ENCODE results near the gene SUSD4. TPM values are rescaled to one million over a fixed set of nuclear protein-coding genes. Genes with fewer than 3 reads are reported as not detected.

The SUSD4 gene
- total and polyA plus RNA-seq, 2 donors (not counting 1 experiment from before 2014, with no cell fraction given), result 0.33 TPM; not detected in 1

GRCh38 chr1:223222377-223222776, 141.6 kb downstream of the SUSD4 start:
- Histone ChIP-seq H3K9me3 (ENCODE audit: control insufficient read depth, insufficient read depth, low read depth, low read length) (no peaks in the 10 kb centered on the region), H3K4me2 (ENCODE audit: extremely low read depth, insufficient read depth, low read length) (no peak overlapping the region), H3K79me2 (ENCODE audit: control insufficient read depth, insufficient read depth, low read length) (no peaks in the 10 kb centered on the region), H3K36me3 (ENCODE audit: control insufficient read depth, insufficient read depth, low read length) (no peaks in the 10 kb centered on the region), H2AFZ (ENCODE audit: low read length) (no peak overlapping the region), H3K27me3 (ENCODE audit: control insufficient read depth, insufficient read depth, low read length) (peaks cover 3% of the 10 kb centered on the region), H3K4me3 (replicated peaks in 1 of 4; ENCODE audit: control extremely low read depth in 1 of 4, insufficient read depth in 1 of 4, low read depth in 3 of 4, low read length in 4 of 4) (no peak overlapping the region), H3K4me1 (ENCODE audit: control insufficient read depth, extremely low read depth, insufficient read depth, low read length) (no peaks in the 10 kb centered on the region), H4K20me1 (ENCODE audit: control insufficient read depth, extremely low read depth, insufficient read depth, low read length) (no peaks in the 10 kb centered on the region), H3K9ac (ENCODE audit: insufficient read depth, low read length) (no peak overlapping the region), H3K27ac (ENCODE audit: insufficient read depth, low read length) (no peak overlapping the region)
- DNase-seq (ENCODE audit: low read depth in 2 of 2), result no peak
- TF ChIP-seq EZH2 (IDR thresholded peaks at IDR 0.05; ENCODE audit: low read length, missing control alignments) (no peak), CTCF (conservative IDR thresholded peaks at IDR 0.05 in 1 of 2, IDR thresholded peaks at IDR 0.05 in 1 of 2; ENCODE audit: low read depth in 1 of 2, low read length in 2 of 2) (no peak)

GRCh38 chr1:223221686-223222085, 142.3 kb downstream of the SUSD4 start:
- Histone ChIP-seq H2AFZ (ENCODE audit: low read length) (no peak overlapping the region), H3K27me3 (ENCODE audit: control insufficient read depth, insufficient read depth, low read length) (peaks cover 3% of the 10 kb centered on the region), H3K4me1 (ENCODE audit: control insufficient read depth, extremely low read depth, insufficient read depth, low read length) (no peaks in the 10 kb centered on the region), H3K27ac (ENCODE audit: insufficient read depth, low read length) (no peak overlapping the region), H3K9ac (ENCODE audit: insufficient read depth, low read length) (no peak overlapping the region), H3K4me3 (replicated peaks in 1 of 4; ENCODE audit: control extremely low read depth in 1 of 4, insufficient read depth in 1 of 4, low read depth in 3 of 4, low read length in 4 of 4) (no peak overlapping the region), H4K20me1 (ENCODE audit: control insufficient read depth, extremely low read depth, insufficient read depth, low read length) (no peaks in the 10 kb centered on the region), H3K79me2 (ENCODE audit: control insufficient read depth, insufficient read depth, low read length) (no peaks in the 10 kb centered on the region), H3K36me3 (ENCODE audit: control insufficient read depth, insufficient read depth, low read length) (no peaks in the 10 kb centered on the region), H3K9me3 (ENCODE audit: control insufficient read depth, insufficient read depth, low read depth, low read length) (no peaks in the 10 kb centered on the region), H3K4me2 (ENCODE audit: extremely low read depth, insufficient read depth, low read length) (no peak overlapping the region)
- TF ChIP-seq CTCF (conservative IDR thresholded peaks at IDR 0.05 in 1 of 2, IDR thresholded peaks at IDR 0.05 in 1 of 2; ENCODE audit: low read depth in 1 of 2, low read length in 2 of 2) (no peak), EZH2 (IDR thresholded peaks at IDR 0.05; ENCODE audit: low read length, missing control alignments) (no peak)
- DNase-seq (ENCODE audit: low read depth in 2 of 2), result no peak

GRCh38 chr1:223219846-223220610, 143.9 kb downstream of the SUSD4 start:
- Histone ChIP-seq H3K36me3 (ENCODE audit: control insufficient read depth, insufficient read depth, low read length) (no peaks in the 10 kb centered on the region), H3K27ac (ENCODE audit: insufficient read depth, low read length) (no peak overlapping the region), H4K20me1 (ENCODE audit: control insufficient read depth, extremely low read depth, insufficient read depth, low read length) (no peaks in the 10 kb centered on the region), H3K4me3 (replicated peaks in 1 of 4; ENCODE audit: control extremely low read depth in 1 of 4, insufficient read depth in 1 of 4, low read depth in 3 of 4, low read length in 4 of 4) (no peak overlapping the region), H3K4me1 (ENCODE audit: control insufficient read depth, extremely low read depth, insufficient read depth, low read length) (no peaks in the 10 kb centered on the region), H3K27me3 (ENCODE audit: control insufficient read depth, insufficient read depth, low read length) (peaks cover 5% of the 10 kb centered on the region), H3K9me3 (ENCODE audit: control insufficient read depth, insufficient read depth, low read depth, low read length) (no peaks in the 10 kb centered on the region), H3K9ac (ENCODE audit: insufficient read depth, low read length) (no peak overlapping the region), H2AFZ (ENCODE audit: low read length) (no peak overlapping the region), H3K4me2 (ENCODE audit: extremely low read depth, insufficient read depth, low read length) (no peak overlapping the region), H3K79me2 (ENCODE audit: control insufficient read depth, insufficient read depth, low read length) (no peaks in the 10 kb centered on the region)
- DNase-seq (ENCODE audit: low read depth in 2 of 2), result no peak
- no peak for TF ChIP-seq EZH2 (IDR thresholded peaks at IDR 0.05; ENCODE audit: low read length, missing control alignments)
- no peak for TF ChIP-seq CTCF (conservative IDR thresholded peaks at IDR 0.05 in 1 of 2, IDR thresholded peaks at IDR 0.05 in 1 of 2; ENCODE audit: low read depth in 1 of 2, low read length in 2 of 2)
